ENCODE measurements around the gene NOL3.

NOL3 gene

GRCh38 chr16:67151431-67152097 lies 18.8 kb upstream of the NOL3 start:
- no peak for DNase-seq
- in situ Hi-C loops (cut with HindIII; ENCODE audit: low pct_ligation_motif_present, low pct_unique_long_range_greater_than_20kb, low sequenced_read_pairs): no loop called here

DNA sequence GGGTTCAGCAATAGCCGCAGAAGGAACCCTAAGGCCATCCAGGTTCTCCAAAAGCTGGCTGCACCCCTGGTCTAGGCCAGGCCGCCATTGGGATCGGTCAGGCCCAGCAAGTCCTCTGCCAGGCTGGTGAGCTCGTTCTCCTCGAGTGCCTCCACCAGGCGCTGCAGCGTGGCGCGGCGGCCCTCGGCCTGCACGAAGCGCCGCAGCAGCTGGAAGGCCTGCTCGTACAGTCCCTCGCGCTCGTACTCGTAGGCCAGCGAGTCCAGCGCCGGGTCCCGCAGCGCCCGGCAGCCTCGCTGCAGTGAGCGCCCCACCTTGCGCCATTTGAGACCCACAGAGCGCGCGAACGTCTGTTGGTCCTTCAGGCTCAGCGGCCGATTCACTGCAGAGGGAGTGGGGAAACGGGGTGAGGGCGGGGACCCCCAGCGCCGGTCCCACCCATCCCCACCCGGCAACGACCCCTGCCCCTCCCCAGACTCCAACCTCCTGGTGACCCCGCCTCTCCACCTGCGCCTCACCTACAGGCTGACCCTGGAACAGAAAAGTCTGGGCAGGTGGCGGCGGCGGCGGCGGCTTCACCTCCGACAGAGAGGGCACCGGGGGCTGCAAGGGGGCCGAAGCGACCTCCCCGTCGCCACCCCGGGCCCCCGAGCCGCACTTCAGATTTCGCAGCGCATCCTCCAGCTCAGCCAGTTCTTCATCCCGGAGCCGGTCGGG lies 15.6 kb upstream of the NOL3 start:
- no peak for DNase-seq
- in situ Hi-C loops (cut with HindIII; ENCODE audit: low pct_ligation_motif_present, low pct_unique_long_range_greater_than_20kb, low sequenced_read_pairs): no loop called here

DNA sequence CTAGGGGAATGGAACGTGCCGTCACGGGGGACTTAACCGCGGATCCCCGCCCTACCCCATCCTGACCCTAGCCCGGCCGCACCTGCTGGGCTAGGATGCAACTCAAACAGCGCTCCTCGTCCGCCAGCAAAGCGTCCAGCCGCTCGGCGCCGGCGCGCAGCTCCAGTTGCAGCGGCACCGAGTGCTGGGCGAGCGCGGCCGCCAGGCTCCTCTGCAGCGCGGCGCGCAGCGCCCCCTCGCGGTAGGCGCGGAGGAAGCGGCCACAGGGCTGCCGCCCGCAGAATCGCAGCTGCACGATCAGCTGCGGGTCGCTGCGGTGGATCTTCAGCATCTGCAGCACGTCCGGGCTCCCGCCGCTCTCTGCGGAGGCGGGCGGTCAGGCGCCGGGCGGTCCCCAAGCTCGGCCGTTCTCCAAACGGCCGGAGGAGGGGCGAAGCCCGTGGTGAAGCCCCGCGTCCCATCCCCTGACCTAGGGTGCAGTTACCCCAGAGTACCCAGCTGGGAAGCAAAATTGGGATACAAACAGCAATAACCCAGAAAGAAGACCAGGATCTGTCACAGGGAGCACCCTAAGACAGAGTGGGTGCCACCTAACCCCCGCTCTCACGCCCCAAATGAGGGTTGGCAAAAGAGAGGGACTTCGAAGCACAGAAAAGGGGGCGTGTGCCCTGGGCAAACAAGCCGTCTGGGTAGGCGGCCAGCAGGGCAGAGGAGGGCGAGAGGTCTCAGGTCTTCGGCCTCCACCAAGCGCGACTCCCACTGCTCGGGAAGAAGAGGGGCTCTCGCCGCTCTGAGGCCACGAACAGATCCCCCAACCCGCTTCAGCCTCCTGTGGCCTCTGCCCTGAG lies 14.8 kb upstream of the NOL3 start:
- DNase-seq: no peak
- in situ Hi-C loops (cut with HindIII; ENCODE audit: low pct_ligation_motif_present, low pct_unique_long_range_greater_than_20kb, low sequenced_read_pairs): no loop called here

- DNase-seq: no peak
- in situ Hi-C loops (cut with HindIII; ENCODE audit: low pct_ligation_motif_present, low pct_unique_long_range_greater_than_20kb, low sequenced_read_pairs): no loop called here
Measured at GRCh38 chr16:67156143-67156844, 14.0 kb upstream of the NOL3 start.

GRCh38 chr16:67157106-67157748 lies 13.1 kb upstream of the NOL3 start:
- in situ Hi-C loops (cut with HindIII; ENCODE audit: low pct_ligation_motif_present, low pct_unique_long_range_greater_than_20kb, low sequenced_read_pairs): no loop called here

GRCh38 chr16:67157892-67158635 lies 12.3 kb upstream of the NOL3 start:
- in situ Hi-C loops (cut with HindIII; ENCODE audit: low pct_ligation_motif_present, low pct_unique_long_range_greater_than_20kb, low sequenced_read_pairs): no loop called here
- no peak for DNase-seq

More at GRCh38 chr16:67157106-67157748, 13.1 kb upstream of the NOL3 start:
- no peak for DNase-seq

- peak; percentile 69 for DNase-seq
- in situ Hi-C loops (cut with HindIII; ENCODE audit: low pct_ligation_motif_present, low pct_unique_long_range_greater_than_20kb, low sequenced_read_pairs): no loop called here
Measured at GRCh38 chr16:67158637-67159600, 11.4 kb upstream of the NOL3 start.

- in situ Hi-C loops (cut with HindIII; ENCODE audit: low pct_ligation_motif_present, low pct_unique_long_range_greater_than_20kb, low sequenced_read_pairs): no loop called here
- DNase-seq: no peak
Measured at GRCh38 chr16:67161595-67162058, 8.7 kb upstream of the NOL3 start.

GRCh38 chr16:67162506-67163163 lies 7.7 kb upstream of the NOL3 start:
- in situ Hi-C loops (cut with HindIII; ENCODE audit: low pct_ligation_motif_present, low pct_unique_long_range_greater_than_20kb, low sequenced_read_pairs): no loop called here
- DNase-seq: no peak

DNA sequence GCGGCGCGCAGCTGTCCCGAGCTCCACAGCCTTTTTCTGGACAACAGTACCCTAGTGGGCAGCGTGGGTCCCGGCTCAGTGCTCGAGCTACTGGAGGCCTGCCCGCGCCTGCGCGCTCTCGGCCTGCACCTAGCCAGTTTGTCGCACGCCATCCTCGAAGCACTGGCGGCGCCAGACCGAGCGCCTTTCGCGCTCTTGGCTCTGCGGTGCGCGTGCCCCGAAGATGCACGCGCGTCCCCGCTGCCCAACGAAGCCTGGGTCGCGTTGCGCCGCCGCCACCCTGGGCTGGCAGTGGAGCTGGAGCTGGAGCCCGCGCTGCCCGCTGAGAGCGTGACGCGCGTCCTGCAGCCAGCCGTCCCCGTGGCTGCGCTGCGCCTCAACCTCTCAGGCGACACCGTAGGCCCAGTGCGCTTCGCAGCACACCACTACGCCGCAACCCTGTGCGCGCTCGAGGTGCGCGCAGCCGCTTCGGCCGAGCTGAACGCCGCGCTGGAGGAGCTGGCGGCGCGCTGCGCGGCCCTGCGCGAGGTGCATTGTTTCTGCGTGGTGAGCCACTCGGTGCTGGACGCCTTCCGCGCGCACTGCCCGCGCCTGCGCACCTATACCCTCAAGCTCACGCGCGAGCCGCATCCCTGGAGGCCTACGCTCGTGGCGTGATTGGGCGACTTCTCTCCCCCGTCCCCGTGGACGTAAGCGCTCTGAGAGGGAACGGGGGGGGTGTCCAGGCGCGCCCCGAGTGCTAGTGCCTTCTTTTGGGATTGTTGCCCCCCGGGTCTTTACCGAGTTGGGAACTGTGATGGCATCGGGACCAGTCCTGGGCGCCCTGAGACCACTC lies 7.0 kb upstream of the NOL3 start:
- DNase-seq: peak; percentile 61
- in situ Hi-C loops (cut with HindIII; ENCODE audit: low pct_ligation_motif_present, low pct_unique_long_range_greater_than_20kb, low sequenced_read_pairs): no loop called here

DNA sequence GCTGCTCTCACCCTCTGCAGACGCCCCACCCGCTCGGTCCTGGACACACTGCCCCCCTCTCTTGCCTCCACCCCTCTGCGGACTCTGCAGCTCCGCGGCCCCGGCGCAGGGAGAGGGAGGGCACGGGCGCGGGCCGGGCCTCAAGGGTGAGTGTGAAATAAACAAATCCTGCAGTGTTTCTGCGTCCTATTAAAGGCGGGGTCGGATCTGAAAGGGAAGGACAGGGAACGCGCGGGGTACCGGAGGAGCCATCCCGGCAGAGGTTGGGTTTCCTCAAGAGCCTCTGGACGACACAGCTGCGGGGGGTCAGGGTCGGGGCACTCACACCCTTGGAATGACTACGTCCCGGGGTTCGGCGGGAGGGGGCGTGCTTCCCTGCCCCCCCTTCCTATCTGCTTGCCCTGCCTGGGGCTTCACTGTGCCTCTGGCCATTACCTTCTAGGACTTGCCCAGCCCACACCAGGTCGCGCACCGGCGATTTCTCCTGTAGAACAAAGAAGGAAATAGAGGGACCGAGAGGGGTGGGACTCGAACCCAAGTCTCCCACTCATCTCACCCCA lies 6.3 kb upstream of the NOL3 start:
- peak; percentile 53 for DNase-seq
- in situ Hi-C loops (cut with HindIII; ENCODE audit: low pct_ligation_motif_present, low pct_unique_long_range_greater_than_20kb, low sequenced_read_pairs): no loop called here

DNA sequence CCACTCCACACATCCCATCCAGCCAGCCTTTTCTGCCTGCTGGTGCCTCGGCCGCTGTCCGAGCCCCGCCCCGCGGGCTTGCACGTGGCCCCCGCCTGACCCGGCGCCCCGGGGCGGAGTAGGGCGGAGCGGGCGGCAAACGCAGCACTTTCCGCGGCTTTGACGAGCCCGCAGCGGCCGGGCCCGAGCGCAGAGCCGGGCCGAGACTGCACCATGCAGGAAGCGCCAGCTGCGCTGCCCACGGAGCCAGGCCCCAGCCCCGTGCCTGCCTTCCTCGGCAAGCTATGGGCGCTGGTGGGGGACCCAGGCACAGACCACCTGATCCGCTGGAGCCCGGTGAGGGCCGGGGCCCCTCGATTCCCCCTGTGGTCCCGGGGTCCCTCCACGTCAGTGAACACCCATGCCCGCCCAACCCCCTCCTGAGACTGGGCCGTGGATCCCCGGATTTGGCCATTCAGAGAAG lies 5.7 kb upstream of the NOL3 start, which contains the start of gene HSF4:
HSF4 (plus strand) TSS at position 147 of the 463 bp plus-strand sequence; CDS start at position 214, 67 bp downstream.
- in situ Hi-C loops (cut with HindIII; ENCODE audit: low pct_ligation_motif_present, low pct_unique_long_range_greater_than_20kb, low sequenced_read_pairs): no loop called here
- DNase-seq: peak; percentile 72

DNA sequence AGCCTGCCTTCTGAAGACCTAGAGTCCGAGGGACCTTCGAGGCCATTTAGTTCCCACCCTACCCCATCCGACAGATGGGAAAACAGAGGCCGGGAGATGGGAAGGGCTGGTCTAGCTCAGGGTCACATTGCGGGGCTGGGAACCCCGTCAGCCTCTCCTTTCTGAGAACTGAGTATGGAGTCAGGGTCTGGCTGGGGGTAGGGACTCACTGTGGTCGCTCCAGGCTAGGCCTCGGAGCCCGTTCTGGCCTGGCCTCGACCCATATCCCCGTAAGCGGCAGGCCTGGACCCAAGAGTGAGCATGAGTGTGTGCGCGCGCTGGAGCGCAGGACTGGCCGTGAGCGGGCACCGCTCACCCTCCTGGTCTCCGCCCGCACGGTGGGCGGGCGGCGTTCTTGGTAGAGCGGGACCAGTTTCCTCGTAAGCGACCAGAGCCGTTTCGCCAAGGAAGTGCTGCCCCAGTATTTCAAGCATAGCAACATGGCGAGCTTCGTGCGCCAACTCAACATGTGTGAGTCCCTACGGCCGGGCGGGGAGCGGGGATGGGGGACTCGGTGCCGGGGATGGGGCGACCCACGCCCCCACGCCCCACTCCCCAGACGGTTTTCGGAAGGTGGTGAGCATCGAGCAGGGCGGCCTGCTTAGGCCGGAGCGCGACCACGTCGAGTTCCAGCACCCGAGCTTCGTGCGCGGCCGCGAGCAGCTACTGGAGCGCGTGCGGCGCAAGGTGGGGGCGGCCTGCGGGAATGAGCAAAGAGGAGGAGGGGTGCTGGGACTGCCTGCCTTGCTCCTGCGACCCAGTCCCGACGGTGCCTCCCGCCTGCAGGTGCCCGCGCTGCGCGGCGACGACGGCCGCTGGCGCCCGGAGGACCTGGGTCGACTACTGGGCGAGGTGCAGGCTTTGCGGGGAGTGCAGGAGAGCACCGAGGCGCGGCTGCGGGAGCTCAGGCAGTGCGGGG lies 4.9 kb upstream of the NOL3 start:
- in situ Hi-C loops (cut with HindIII; ENCODE audit: low pct_ligation_motif_present, low pct_unique_long_range_greater_than_20kb, low sequenced_read_pairs): no loop called here
- DNase-seq: no peak

DNA sequence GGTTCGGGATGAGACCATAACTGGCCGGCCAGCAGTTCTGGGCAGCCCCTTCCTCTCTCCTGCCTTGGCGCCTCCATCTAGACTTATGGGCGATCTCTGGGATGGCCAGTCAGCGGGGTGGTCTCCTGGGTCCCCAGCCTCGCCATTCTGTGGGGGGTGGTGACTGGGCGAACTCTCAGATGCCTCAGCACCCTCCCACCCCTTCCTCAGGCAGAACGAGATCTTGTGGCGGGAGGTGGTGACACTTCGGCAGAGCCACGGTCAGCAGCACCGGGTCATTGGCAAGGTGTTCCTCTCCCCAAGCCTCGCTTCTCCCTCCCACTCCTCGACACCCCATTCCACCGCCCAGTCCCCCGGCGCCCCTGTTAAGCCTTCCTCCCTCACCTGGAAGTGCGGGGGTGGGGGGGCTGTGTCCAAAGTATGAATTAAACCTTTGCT lies 4.2 kb upstream of the NOL3 start:
- in situ Hi-C loops (cut with HindIII; ENCODE audit: low pct_ligation_motif_present, low pct_unique_long_range_greater_than_20kb, low sequenced_read_pairs): no loop called here

More for the DNA sequence above, 4.2 kb upstream of the NOL3 start:
- DNase-seq: no peak

Measured in ACHN (cell line).